GM18498 (cell line): ENCODE measurements around the gene MSMB.

ENCODE experiments used
- ATAC-seq: cut with Tn5 transposase; IDR thresholded peaks from one replicate; pipeline ENCODE4 v1.9.1; 2021; ENCODE audit warnings: mild to moderate bottlenecking, moderate library complexity; ENCODE audit not compliant: unreplicated experiment

The MSMB gene

GRCh38 chr10:46035923-46036849 is 9.9 kb downstream of the MSMB start:
- no peak for ATAC-seq

GRCh38 chr10:46033602-46034011 is 12.5 kb downstream of the MSMB start:
- ATAC-seq = no peak

- ATAC-seq = no peak
These were observed 14.2 kb downstream of the MSMB start for GRCh38 chr10:46031648-46032532.

GRCh38 chr10:46030091-46030937 is 15.8 kb downstream of the MSMB start, which contains the start of gene NCOA4:
Gene NCOA4 (minus strand): TSS chr10:46030623. CDS start chr10:46016680, 13,943 bp downstream.
- ATAC-seq = peak; percentile 95

- ATAC-seq = no peak
These were observed 16.5 kb downstream of the MSMB start for GRCh38 chr10:46029461-46030030.

GRCh38 chr10:46028584-46029460 is 17.2 kb downstream of the MSMB start:
- ATAC-seq = peak; percentile 41

- no peak for ATAC-seq
These were observed 20.0 kb downstream of the MSMB start for GRCh38 chr10:46026106-46026505.

- ATAC-seq = no peak
These were observed 20.7 kb downstream of the MSMB start for GRCh38 chr10:46025406-46025805.

- ATAC-seq = no peak
These were observed 21.1 kb downstream of the MSMB start for GRCh38 chr10:46024948-46025347.

GRCh38 chr10:46022978-46023702 is 22.9 kb downstream of the MSMB start:
- peak; percentile 92 for ATAC-seq

- no peak for ATAC-seq
These were observed 25.8 kb downstream of the MSMB start for GRCh38 chr10:46020344-46020657.

- ATAC-seq = no peak
These were observed 26.3 kb downstream of the MSMB start for GRCh38 chr10:46019569-46020343.

- ATAC-seq = no peak
These were observed 26.9 kb downstream of the MSMB start for GRCh38 chr10:46019177-46019528.

GRCh38 chr10:46018453-46019176 is 27.5 kb downstream of the MSMB start:
- ATAC-seq = no peak

GRCh38 chr10:46017733-46018132 is 28.3 kb downstream of the MSMB start:
- ATAC-seq = no peak

- no peak for ATAC-seq
These were observed 29.3 kb downstream of the MSMB start for GRCh38 chr10:46016811-46017210.

- no peak for ATAC-seq
These were observed 29.9 kb downstream of the MSMB start for GRCh38 chr10:46016190-46016589.
